Hematopoietic multipotent progenitor cell treated with erythropoietin and hydrocortisone succinate and interleukin-3 and kit ligand, for 17 days (in vitro differentiated cells): ENCODE results near the gene GOLGA3.
"Not testable (repeated sequence)": the region's sequence is repeated elsewhere in the genome, so short reads cannot be mapped to it uniquely, and the experiment has no call there.

Experiments
- DNase-seq: peaks from one replicate; pipeline ENCODE4 v3.0.0-alpha.2; 2015; ENCODE audit warnings: low spot score

Gene GOLGA3

GRCh38 chr12:132814232-132814631 lies 14.4 kb downstream of the GOLGA3 start:
- no peak for DNase-seq

DNA sequence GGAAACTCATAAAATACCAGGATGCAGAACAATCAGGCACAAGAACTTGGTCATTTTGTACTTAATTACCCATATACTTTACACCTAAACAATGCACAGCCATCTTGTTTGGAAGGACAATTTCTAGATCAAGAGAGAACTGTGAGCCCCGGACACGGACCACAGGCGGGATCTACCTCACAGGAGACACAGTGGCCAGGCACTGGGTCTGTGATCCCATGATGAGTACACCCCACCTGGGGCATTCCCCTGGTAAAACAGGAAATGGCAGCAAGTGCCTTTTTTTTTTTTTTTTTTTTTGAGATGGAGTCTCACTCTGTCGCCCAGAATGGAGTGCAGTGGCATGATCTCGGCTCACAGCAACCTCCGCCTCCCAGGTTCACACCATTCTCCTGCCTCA lies 15.2 kb downstream of the GOLGA3 start:
- no peak for DNase-seq

- peak; percentile 51 for DNase-seq
These were observed 15.9 kb downstream of the GOLGA3 start for GRCh38 chr12:132812631-132813305.

DNA sequence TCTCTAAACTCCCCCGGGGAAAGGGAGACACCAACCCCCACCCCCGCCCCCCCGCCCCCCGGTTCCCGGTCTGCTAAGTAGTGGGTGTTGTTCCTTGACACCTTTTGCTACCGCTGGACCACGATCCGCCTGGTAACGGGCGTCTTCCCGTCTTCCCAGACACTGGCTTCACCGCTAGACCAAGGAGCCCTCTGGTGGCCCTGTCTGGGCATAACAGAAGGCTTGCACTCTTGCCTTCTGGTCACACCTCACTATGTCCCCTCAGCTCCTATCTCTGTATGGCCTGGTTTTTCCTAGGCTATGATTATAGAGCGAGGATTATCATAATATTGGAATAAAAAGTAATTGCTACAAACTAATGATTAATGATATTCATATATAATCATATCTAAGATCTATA lies 19.3 kb downstream of the GOLGA3 start:
- DNase-seq = peak; percentile 41

DNA sequence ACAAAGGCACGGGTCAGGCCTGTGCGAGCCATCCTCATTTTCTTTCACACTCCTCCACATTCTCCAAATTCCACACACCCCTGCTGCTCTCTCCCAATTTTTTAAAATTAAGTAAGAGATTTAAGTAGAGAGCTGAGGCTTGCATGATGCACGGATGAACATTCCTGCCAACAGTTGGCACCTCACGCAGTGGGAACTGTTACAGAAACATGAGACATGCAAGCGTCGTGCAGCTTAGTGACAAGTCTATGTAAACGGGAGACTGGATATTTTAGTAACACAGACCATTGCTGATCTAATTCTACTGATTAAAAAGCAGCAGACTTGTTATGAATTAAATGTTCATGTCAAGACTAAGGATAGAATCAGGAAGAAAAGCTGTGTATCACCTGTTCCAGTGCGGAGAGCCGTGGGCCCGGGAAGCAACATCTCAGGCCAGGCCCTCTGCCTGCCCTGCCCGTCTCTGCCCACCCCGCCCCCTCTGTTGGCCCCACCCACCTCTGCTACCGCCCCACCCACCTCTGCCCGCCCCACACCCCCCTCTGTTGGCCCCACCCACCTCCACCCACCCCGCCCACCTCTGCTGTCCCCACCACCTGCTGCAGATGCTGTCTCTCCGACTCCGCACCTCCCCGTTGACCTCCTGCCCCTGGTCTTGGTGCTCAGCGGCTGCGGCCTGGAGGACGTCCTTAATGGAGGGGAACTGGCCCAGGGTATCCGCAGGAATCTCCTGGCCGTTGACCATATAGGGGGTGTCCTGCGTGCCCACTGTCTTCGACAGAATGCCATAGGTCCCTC lies 21.2 kb downstream of the GOLGA3 start:
- DNase-seq = no peak

GRCh38 chr12:132806857-132807256 lies 21.8 kb downstream of the GOLGA3 start:
- no peak for DNase-seq

- DNase-seq = no peak
These were observed 24.2 kb downstream of the GOLGA3 start for GRCh38 chr12:132804426-132804861.

GRCh38 chr12:132803888-132804287 lies 24.8 kb downstream of the GOLGA3 start:
- no peak for DNase-seq

DNA sequence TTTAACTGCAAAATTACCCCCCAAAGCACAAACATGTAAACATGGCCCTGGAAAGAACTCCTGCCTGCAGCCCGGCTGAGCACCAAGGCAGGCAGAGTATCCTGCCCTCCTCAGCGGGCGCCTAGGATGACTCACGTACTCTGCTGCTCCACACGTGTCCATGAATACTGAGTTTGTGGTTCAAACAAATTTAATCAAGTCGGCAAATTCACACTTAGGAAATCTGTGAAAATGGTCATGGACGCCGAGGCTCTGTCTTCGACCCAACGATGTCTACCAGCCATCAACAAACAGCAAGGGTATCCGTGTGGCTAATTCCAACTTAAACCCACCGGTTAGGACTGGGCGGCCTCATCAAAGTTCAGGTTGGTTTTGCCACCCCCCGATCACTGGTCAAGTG lies 25.5 kb downstream of the GOLGA3 start:
- no peak for DNase-seq

DNA sequence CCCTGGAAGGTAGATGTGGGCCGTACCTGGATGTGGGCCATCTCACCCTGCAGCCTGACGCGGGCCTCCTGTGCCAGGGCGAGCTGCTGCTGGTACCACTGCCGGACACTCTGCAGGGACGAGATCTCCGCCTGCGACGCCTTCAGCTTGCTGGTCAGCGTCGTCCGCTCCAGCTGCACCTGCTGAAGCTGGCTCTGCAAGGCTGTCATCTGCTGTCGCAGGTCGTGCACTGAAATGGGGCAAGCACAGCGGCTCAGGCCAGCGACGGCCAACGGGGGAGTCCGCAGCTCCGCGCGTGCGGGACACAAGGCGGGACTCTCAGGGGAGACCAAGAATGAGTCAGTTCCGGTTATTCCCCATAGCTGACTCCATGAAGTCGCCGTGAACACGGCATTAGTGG lies 26.9 kb downstream of the GOLGA3 start:
- no peak for DNase-seq

DNA sequence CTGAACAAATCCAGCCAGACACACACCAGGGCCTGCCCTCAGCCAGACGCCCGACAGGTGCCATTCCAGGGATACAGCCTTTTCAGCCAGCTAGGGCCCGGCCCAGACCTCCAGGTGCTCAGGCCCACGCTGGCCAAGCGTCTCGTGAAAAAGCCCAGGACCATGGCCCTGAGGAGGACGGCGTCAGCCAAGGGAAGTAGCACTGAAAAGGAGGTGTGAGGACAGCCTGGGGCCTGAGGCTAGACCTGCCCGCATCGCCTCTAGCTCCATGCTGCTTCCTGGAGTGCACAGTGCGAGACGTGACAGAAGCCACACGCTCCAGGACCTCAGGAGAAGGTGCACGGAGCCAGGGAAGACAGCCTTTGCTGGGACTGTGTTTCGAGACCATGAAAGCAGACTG lies 29.8 kb downstream of the GOLGA3 start:
- DNase-seq = no peak

DNA sequence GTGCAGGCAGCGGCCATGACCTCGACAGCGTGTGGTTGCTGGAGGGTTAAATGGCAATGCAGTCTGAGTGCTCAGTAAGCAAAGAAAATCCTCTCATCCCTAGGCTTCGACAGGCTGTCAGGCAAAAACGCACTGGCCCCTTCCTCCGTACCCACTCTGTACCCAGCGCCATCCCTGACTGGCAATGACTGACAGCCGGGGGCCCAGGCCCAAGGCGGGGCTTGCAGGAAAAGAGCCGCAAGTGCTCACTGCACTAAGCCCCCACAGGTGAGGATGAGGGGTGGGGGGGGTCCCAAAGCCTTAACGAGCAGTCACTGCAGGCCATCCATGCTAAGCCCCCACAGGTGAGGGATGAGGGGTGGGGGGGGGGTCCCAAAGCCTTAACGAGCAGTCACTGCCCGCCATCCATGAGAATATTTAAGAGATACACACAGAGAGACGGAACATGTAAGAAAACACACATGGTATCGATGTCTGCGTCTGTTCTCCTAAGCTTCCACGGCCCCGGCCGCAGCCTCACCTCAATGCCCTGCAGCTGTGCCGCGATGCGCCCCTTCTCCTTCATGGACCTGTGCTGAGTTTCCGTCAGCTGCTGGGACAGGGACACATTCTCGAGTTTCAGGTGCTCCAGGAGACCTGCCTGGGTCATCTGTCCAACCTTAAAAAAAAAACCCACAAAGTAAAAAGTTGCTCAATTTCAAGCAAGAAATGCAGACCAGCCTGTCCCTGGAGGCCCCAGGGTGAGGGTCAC lies 30.7 kb downstream of the GOLGA3 start:
- no peak for DNase-seq

DNA sequence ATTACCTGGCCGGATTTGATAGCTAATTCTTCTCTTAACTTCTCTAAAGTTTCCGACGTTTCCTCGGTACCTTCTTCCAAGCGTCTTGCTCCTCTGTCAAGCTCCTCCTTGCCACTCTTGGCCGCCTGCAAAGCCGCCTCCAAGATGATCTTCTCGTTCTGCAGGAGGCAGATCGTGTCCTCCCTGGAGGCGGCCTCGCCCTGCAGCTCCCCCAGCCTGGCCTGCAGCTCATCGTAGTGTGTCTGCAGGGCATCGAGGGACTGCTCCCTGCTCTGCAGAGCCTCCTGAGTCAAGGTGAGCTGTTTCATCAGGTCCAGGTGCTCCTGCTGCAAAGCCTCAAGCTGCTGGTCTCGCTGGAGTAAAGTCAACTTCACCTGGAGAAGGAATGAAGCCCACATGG lies 32.8 kb downstream of the GOLGA3 start:
- no peak for DNase-seq

- DNase-seq = not testable (repeated sequence)
These were observed 36.7 kb downstream of the GOLGA3 start for GRCh38 chr12:132791940-132792339.

GRCh38 chr12:132789099-132789471 lies 39.6 kb downstream of the GOLGA3 start:
- no peak for DNase-seq

GRCh38 chr12:132788375-132789098 lies 40.1 kb downstream of the GOLGA3 start:
- no peak for DNase-seq

DNA sequence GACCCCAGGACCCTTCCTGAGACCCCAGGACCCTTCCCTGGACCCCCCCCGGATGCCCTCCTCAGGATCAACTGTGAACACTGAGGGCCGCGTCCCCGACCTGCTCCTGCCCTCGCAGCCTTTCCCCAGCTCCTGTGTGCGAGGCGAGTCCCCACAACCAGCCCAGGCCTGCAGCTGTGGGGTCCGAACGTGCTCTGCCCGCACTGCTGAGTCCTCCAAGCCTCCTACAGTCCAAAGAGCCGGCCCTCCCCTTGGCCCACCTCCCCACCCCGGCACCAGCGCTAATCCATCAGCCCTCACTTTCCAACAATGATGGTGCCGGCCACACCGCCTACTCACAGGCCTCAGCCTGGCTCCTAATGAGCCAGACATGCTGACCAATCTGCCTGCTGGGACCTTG lies 40.8 kb downstream of the GOLGA3 start:
- no peak for DNase-seq

DNA sequence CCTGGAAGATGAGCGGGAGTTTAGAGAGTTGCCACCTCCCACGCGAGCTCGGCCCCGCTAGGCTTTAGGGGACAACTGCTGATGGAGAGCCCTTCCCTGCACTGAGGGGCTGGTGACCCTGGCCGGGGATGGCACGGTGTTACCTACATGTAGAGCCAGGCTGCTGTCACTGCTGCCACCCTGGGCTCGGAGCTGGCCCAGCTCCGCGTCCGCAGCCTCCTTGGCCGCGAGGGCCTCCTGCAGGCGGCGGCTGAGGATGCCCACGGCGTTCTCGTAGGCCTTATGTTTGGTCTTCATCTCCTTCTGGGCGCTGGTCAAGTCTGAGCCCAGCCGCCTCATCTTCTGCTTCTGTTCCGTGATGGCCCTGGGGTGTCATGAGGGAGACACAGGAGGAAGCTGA lies 42.5 kb downstream of the GOLGA3 start:
- DNase-seq = no peak

DNA sequence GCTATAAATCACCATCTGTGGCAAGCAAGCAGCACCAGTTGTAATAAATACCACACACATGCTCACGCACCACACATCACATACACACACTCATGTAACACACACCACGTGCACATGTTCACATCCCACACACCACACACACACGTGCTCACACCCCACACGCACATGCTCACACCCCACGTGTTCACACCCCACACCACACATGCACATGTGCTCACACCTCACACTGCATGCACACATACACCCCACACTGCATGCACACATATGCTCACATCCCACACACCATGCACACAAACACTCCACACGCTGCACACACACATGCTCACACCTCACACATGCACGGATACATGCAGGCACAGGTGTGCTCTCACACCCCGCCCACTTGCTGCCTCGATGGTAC lies 44.1 kb downstream of the GOLGA3 start:
- DNase-seq = no peak

- DNase-seq = no peak
These were observed 44.6 kb downstream of the GOLGA3 start for GRCh38 chr12:132783917-132784531.

DNA sequence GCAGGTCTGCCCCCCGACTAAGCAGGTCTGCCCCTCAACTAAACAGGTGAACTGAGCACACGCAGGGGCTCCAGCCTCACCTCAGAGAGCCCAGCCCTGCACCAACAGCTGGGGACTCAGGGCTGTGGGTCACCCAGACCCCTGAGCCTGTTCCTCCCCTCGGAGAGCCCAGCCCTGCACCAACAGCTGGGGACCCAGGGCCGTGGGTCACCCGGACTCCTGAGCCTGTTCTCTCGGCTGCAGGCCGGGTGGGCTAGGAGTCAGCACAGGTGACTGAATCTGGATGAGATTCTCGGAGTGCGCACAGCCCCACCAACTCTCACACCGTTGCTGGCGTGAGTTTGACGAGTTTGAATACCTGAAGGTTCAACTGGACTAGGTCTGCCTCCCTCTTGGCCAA lies 46.7 kb downstream of the GOLGA3 start:
- DNase-seq = no peak
